GM18951 (cell line): ENCODE measurements around the gene PLVAP.

ENCODE experiments used
- POLR2A ChIP-seq: IDR thresholded peaks from 4 replicates; pipeline ENCODE4 v1.6.1; 2011; ENCODE audit warnings: mild to moderate bottlenecking; ENCODE audit not compliant: insufficient read length, insufficient read depth; ENCODE audit errors: extremely low read depth
- in situ Hi-C: fragments of 300-500 bp; cut with MboI; formaldehyde crosslinking; loops from one replicate; pipeline ENCODE4 v1.12.0; 2022; ENCODE audit warnings: low sequenced_read_pairs, mixed read lengths, inconsistent platforms; ENCODE audit not compliant: unreplicated experiment

Gene PLVAP

GRCh38 chr19:17330262-17331044 is 46.7 kb downstream of the PLVAP start:
- TF ChIP-seq POLR2A: no peak
- in situ Hi-C loops: no loop called here

DNA sequence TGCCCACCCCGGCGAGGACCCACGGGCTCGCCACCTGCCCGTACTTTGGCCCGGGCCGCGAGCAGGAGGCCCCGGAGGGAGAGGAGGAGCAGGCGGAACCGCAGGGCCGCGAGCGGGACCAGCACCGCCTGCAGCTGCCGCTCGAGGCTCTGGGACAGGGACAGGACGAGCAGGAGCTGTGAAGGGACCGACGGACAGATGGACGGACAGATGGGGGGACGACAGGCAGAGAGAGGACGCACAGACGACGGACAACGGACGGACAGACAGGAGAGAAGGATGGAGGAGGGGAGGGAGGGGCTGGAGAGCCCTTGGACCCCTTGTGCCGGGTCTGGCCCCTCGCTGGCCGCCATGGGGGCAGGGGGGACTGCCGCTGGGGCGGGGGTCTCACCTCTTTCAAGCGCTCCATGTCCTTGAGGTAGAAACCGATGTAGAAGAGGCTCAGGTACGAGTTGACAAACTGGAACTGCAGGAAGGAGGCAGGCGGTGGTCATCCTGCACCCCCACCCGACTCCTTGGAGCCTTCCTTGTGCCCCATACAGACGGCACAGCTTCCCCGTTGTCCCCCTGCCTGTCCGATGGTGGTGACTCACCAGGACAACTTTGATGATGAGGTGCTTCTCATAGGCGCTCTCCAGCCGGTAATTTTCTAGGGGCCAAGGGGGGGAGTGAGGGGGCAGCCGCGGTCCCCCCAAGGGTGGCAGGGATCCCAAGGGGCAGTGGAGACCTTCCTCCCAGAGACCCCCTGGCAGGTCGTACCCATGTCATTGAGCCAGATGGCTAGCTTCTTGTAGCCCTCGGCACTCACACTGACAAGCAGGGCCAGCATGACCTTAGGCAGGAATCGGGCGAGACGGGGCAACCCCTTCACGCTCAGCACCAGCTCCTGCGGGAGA is 47.5 kb downstream of the PLVAP start:
- TF ChIP-seq POLR2A: no peak
- in situ Hi-C loops: no loop called here

DNA sequence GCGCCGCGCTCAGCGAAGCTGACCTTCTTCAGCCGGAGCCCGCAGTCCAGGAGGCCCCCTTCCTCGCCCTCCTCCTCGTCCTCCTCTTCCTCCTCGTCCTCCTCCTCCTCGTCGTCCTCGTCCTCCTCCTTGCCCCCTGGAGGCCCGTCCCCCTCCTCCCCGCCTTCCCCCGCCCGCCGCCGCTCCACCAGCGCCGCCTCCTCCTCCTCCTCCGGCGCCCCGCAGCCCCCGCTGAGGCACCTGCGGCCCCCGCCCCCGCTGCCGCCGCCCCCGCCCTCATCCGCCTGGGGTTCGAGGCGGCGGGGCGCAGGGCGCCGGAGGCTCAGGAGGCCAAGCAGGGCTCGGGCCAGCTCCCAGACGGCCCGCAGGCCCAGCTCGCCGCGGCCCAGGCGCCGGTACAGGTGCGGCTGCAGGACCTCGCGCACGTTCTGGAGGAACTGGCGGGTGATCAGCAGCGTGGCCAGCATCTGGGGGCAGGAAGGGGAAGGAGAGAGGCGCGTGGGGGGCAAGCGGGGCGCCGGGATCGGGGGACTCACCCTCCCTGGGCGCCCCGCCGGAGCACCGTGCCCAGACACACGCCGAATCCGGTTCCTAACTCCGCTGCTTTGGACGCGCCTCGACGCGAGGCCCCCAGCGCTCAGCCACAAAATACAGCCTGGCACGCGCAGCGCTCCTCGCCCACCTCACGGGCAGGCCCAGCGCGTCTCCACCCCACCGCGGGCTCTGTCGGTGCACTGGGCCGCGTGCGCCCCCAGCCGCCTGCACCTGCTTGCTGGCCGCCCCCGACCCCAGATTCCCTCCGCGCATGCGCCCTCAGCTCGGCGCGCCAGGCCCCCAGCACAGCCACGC is 48.4 kb downstream of the PLVAP start:
- TF ChIP-seq POLR2A: no peak

DNA sequence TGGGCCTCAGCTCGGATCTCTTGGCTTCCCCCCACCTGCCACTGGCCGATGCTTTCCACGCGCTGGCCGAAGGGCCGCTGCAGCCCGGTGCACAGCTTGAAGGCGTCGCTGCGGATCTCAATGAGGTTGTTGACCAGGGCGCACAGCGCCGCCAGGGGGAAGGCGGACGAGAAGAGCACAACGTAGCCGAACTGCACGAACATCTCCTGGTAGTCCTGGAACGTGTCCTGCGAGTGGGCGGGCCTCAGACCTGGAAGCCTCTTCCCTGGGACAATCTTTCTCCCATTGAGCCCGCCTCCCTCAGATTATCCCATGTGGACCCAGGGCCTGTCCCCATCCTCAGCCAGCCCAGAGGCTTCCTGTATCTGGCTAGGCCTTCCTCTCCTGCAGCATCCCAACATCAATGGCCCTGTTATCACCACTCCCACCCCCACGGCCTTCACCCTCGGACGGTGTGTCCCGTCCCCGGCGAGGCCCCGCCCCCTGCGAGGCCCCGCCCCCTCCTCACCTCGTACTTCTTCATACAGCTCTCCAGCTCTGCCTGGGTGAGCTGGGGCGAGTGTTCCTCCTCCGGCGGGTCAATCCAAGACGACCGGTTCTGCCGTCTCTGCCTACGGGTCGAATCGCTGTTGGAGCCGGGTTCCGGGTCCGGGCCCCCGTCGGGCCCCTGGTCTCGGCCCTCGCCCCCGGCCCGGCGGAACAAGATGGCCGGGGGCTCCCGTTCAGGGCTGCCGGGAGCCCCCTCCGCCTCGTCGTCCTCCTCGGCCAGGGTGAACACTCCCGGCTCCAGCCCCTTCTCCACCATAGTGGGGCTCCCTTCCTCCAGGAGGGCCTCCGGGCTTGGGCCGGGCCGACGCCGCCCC is 49.3 kb downstream of the PLVAP start:
- TF ChIP-seq POLR2A: no peak
- in situ Hi-C loops: no loop called here

More for the DNA sequence above, 48.4 kb downstream of the PLVAP start:
- in situ Hi-C loops: no loop called here

- in situ Hi-C loops: no loop called here
- TF ChIP-seq POLR2A: no peak
Observed at GRCh38 chr19:17327068-17327653, 50.0 kb downstream of the PLVAP start.

DNA sequence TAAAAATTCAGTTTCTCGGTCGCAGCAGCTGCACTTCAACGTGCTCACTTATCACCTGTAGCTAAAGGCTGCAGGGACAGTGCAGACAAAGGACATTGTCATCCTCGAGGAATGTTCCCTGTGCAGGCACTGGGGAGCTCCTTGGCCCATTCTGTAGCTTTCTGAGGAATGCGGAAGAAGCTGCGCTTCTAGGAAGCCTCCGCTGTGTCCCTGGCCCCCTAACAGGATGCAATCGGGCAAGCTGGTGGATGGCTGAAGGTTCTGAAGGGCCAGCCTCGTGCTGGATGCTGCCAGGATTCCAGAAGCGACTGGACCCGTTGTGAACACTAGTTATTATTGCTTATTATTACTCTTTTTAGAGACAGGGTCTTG is 50.6 kb downstream of the PLVAP start:
- in situ Hi-C loops: no loop called here
- no peak for TF ChIP-seq POLR2A

DNA sequence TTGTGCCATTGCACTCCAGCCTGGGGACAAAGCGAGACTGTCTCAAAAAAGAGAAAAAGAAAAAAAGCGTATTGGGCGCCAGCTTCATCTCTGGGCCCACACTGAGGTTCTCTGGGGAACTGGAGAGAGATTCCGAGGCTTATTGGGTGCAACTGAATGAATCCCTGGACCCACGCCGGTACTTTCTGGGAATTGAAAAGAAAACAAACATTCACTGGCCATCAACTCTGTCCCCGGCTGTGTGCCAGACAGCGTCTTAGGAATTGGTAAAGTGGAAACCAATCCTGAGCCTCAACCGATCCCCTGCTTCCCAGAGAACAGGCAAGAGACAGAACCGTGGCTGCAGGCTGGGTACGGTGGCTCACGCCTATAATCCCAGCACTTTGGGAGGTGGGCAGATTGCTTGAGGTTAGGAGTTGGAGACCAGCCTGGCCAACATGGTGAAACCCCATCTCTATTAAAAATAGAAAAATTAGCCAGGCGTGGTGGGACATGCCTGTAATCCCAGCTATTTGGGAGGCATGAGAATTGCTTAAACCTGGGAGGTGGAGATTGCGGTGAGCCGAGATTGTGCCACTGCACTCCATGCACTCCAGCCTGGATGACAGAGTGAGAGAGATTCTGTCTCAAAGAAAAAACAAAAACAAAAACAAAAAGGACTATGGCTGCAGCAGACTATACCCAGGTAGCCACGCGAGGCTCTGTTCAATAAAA is 51.1 kb downstream of the PLVAP start:
- in situ Hi-C loops: no loop called here
- TF ChIP-seq POLR2A: no peak

DNA sequence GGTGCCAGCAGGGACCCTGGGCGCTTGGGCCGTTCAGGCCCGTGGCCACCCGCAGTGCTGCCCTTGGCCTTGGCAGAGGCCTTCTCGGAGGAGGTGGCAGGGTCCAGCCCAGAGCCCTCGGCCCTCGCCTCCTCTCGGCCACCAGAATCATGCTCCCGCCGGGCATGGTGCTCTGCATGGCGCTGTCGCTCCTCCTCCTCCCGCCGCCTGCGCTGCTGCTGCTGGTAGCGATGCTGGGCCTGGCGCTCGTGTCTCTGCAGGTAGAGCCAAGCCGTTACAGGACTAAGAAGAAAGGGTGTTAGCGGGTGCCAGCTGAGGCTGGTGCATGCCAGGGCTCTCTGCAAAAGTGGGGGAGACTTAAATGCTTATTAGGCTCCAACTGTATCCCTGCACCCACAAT is 52.0 kb downstream of the PLVAP start:
- in situ Hi-C loops: no loop called here
- TF ChIP-seq POLR2A: no peak

- no peak for TF ChIP-seq POLR2A
- in situ Hi-C loops: no loop called here
Observed at GRCh38 chr19:17324357-17325114, 52.6 kb downstream of the PLVAP start.

DNA sequence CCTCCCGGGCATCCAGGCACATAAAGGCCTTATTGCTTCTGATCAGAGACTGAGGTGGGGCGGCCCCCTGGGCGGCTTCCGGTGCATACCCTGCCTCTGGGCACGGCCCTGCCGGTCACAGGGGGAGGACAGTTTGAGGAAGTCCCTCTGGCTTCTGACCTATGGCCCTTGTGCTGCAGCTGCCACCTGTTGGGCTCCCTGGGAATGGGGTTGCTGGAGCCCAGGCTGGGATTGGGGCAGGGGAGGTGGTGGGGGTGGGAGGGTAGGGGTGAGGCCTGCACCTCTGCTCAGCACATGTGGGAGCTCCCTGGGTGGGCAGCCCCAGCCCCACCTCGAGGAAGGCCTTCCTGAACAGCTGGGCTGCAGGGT is 53.2 kb downstream of the PLVAP start:
- in situ Hi-C loops: no loop called here
- TF ChIP-seq POLR2A: no peak
